Fibroblast of lung (primary cell): ENCODE data around the gene PCDH9.

Experiments used
- CTCF ChIP-seq, 2 donors: IDR thresholded peaks in 1 of 2; conservative IDR thresholded peaks in 1 of 2; 1 replicate in 1 of 2; 2 replicates in 1 of 2; pipeline ENCODE4 v1.5.1; 2011 to 2012; ENCODE audit warnings: low read length in 2 of 2, control low read depth in 1 of 2, inconsistent platforms in 1 of 2, low read depth in 1 of 2, mild to moderate bottlenecking in 1 of 2
- EZH2 ChIP-seq: IDR thresholded peaks from 2 replicates; pipeline ENCODE4 v1.5.1; 2012; ENCODE audit warnings: low read length, control low read depth, mild to moderate bottlenecking; ENCODE audit errors: missing control alignments

GRCh38 chr13:66391322-66391721 lies 838.8 kb downstream of the PCDH9 start:
- TF ChIP-seq EZH2, result no peak
- TF ChIP-seq CTCF (conservative IDR thresholded peaks at IDR 0.05 in 1 of 2, IDR thresholded peaks at IDR 0.05 in 1 of 2; ENCODE audit: low read depth in 1 of 2, low read length in 2 of 2), result no peak
